HG02884 (cell line): Measurements from ENCODE around the gene WASF2.
"Not testable (repeated sequence)": the region's sequence is repeated elsewhere in the genome, so short reads cannot be mapped to it uniquely, and the experiment has no call there.

Experiments used
- ATAC-seq: cut with Tn5 transposase; IDR thresholded peaks from one replicate; pipeline ENCODE4 v1.9.1; 2021; ENCODE audit warnings: mild to moderate bottlenecking, moderate library complexity; ENCODE audit not compliant: unreplicated experiment

The WASF2 gene

GRCh38 chr1:27503033-27503432 is 13.1 kb upstream of the WASF2 start:
- ATAC-seq, result no peak

DNA sequence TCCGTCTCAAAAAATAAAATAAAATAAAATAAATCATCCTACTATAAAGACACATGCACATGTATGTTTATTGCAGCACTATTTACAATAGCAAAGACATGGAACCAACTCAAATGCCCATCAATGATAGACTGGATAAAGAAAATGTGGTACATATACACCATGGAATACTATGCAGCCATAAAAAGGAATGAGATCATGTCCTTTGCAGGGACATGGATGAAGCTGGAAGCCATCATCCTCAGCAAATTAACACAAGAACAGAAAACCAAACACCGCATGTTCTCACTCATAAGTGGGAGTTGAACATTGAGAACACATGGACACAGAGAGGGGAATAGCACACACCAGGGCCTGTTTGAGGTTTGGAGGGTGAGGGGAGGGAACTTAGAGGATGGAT is 11.2 kb upstream of the WASF2 start:
- not testable (repeated sequence) for ATAC-seq

DNA sequence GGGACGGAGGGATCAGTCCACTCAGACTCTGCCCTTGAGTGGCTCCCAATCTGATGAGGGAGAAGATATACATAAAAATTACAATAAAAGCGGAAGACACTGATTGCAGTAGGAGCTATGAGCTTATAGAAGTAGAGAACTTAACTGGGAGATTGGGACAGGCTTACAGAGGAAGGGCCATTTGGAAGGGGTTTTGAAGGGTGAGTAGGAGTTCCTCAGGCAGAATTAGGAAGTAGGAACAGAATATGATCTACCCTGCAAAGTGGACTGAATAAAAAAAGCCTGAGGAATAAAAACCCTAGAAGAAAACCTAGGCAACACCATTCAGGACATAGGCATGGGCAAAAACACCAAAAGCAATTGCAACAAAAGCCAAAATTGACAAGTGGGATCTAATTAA is 9.2 kb upstream of the WASF2 start:
- ATAC-seq, result no peak

DNA sequence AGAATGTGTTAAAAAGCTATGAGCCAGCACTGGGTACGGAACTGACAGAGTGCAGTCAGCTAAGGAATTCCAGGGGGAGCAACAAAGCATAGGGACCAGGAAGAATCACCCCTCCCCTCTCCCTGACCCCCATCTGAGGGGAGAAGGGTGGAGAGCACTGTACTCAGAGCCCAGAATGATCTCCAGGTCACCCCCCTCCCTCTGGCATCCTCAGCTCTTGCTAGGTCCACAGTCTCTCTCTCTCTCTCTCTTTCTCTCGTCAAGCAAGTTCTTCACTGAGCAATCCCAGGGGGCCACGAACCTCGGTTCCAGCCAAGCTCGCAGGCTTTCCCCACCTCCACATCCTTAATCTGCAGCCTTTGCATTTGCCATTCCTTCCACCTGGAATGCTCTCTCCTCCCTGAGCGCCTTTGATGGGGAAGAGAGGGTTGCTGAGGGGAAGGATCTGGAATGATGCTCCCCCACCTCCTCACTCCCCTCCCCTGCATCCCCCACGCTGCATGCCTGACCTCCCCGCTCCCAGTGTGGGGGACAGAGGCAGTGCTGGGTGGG is 6.7 kb upstream of the WASF2 start:
- no peak for ATAC-seq

- ATAC-seq, result no peak
Measured at GRCh38 chr1:27492796-27493195, 2.8 kb upstream of the WASF2 start.

- ATAC-seq, result no peak
Measured at GRCh38 chr1:27491748-27492700, 2.1 kb upstream of the WASF2 start.

DNA sequence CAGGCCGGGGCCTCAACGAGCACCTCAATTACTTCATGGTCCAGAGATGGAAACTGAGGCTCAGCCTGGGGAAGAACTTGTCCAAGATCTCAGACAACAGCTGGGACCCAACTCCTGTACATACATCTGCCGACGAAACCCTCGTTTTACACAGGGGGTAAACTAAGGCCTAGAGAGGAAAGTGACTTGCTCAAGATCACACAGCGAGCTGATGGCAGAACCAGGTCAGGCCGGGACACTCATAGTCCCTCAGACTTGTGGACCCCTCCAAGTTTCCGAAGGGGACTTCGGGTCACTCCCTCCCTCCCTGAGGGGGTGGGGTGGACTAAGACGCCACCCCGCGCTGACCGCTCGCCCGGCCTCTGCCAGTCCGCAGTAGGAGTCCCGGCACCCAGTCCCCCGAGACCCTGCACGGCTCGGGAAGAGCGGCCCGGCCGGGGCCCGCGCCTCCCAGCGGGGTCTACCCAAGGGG is 430 bp downstream of the WASF2 start:
- ATAC-seq, result peak; percentile 18

- ATAC-seq, result no peak
Measured at GRCh38 chr1:27487966-27488884, 1.7 kb downstream of the WASF2 start.

DNA sequence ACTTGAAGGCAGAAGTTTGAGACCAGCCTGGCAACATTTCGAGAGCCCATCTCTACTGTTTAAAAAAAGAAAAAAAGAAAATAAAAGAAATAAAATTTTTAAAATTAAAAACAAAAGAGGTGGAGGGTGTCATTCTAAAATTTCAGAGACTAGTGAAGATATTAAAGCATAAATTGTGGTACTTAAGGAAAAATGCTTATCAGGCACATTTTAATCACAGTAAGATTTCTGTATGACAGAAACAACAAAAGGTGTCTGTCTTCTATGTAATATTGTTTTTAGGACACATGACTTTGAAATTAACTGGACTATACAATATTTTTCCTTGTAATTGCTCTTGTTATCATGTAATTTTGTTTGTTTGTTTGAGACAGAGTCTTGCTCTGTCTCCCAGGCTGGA is 4.6 kb downstream of the WASF2 start:
- no peak for ATAC-seq

DNA sequence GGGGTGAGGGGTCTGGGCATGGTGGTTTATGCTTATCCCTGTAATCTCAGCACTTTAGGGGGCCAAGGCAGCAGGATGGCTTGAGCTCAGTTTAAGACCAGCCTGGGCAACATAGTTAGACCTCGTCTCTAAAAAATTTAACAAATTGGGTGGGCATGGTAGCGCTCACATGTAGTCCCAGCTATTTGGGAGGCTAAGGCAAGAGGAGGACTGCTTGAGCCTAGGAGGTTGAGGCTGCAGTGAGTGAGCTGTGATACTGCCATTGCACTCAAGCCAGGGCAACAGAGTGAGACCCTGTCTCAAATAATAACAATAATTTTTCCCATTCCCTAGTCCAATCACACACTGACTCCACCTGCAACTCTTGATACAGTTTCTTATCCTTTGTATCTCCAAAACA is 6.3 kb downstream of the WASF2 start:
- ATAC-seq, result no peak

- ATAC-seq, result no peak
Measured at GRCh38 chr1:27481994-27482620, 7.9 kb downstream of the WASF2 start.

GRCh38 chr1:27478098-27478497 is 11.9 kb downstream of the WASF2 start:
- no peak for ATAC-seq

DNA sequence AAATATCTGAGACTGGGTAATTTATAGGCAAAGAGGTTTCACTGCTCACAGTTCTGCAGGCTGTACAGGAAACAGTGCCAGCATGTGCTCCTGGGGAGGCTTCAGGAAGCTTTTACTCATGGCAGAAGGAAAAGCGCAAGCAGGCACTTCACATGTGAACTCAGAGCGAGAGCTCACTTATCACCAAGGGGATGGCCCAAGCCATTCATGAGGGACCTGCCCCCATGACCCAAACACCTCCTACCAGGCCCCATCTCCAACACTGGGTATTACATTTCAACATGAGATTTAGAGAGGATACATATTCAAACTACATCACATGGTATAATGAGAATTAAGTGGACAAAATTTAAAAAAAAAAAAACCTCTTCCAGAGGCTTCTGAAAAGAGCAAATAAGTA is 13.7 kb downstream of the WASF2 start:
- no peak for ATAC-seq

- ATAC-seq, result no peak
Measured at GRCh38 chr1:27475720-27476119, 14.2 kb downstream of the WASF2 start.

DNA sequence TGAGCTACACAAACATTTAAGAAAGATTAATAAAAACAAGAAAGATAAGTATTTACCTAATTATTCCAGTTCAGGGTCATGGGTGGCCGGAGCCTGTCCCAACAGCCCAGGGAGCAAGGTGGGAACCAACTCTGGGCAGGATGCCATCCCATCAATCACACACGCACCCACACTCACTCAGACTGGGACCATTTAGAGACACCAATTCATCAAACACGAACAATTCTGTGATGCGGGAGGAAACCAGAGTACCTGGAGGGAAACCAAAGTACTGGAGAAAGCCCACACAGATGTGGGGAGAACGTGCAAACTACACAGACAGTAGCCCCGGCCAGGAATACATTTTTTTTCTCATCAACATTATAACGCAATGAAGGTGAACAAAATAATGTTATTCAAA is 16.2 kb downstream of the WASF2 start:
- ATAC-seq, result no peak

GRCh38 chr1:27472098-27472497 is 17.9 kb downstream of the WASF2 start:
- ATAC-seq, result not testable (repeated sequence)

- ATAC-seq, result no peak
Measured at GRCh38 chr1:27471477-27471876, 18.5 kb downstream of the WASF2 start.

DNA sequence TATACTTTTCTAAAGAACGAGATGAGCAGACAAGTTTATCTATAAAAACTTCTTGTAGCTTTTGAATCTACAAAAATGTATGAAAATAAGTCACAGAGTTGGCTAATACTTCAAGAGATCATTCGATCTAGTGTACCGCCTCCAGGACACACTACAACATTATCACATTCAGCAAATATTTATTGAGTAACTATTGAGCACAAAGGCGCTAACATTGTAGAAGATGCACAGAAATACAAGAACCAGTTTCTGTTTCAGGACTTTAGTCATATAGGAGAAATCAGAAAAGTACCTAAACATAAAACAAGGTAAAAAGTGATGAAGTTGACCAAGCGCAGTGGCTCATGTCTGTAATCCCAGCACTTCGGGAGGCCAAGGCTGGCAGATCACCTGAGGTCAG is 20.6 kb downstream of the WASF2 start:
- ATAC-seq, result no peak

- not testable (repeated sequence) for ATAC-seq
Measured at GRCh38 chr1:27468378-27468777, 21.6 kb downstream of the WASF2 start.

DNA sequence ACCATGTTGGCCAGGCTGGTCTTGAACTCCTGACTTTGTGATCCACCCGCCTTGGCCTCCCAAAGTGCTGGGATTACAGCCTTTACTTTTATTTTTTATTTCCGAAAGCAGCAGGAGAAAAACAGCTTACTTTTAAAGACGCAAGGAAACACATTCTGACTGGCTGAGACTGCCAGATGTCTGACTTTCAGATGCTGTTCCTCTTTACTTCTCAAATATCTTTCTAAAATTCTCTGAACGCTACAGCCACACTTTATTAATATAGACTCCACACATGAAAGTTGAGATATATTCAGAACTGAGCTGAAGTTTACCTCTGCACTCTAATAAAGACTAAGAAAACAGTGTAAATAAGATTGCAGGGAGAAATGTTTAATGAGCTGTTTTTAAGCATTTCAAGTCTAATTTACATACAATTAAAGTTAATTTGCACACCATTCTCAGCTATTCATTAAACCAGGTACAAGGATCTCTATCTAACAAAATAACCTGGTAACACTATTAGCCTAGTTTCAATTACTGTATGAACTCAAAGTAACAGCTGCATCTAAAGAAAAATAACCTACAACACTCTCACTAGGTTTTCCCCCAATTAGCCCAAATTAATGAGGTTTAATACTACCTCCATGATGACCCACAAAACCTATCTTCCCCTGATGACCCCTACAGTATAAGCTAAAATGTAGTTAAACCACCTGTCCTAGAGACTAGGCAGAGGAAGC is 24.9 kb downstream of the WASF2 start:
- ATAC-seq, result no peak
